Neutrophil (primary cell): ENCODE measurements around the gene USP32.

Experiments used
- H3K27ac ChIP-seq: fragments of 200-600 bp; sonication (generic); 2 replicates; pipeline ENCODE4 v1.5.1; 2016; ENCODE audit warnings: mild to moderate bottlenecking, moderate library complexity
- H3K27me3 ChIP-seq: fragments of 200-600 bp; sonication (generic); 2 replicates; pipeline ENCODE4 v1.6.0; 2016; ENCODE audit warnings: mild to moderate bottlenecking
- H3K36me3 ChIP-seq: fragments of 200-600 bp; sonication (generic); 2 replicates; pipeline ENCODE4 v1.5.1; 2017
- H3K4me1 ChIP-seq, 2 experiments: fragments of 200-600 bp in 1 of 2; sonication (generic) in 1 of 2; 1 replicate in 1 of 2; 2 replicates in 1 of 2; pipeline versions ENCODE4 v1.5.1 to v1.6.1; 2013 to 2016; ENCODE audit warnings: low read depth in 1 of 2, low read length in 1 of 2, mild to moderate bottlenecking in 1 of 2, moderate library complexity in 1 of 2; ENCODE audit not compliant: control insufficient read depth in 1 of 2, insufficient read depth in 1 of 2
- H3K4me3 ChIP-seq, 2 experiments: fragments of 200-600 bp in 1 of 2; sonication (generic) in 1 of 2; 1 replicate in 1 of 2; 2 replicates in 1 of 2; pipeline ENCODE4 v1.5.1; 2013 to 2016; ENCODE audit warnings: low read depth in 1 of 2, low read length in 1 of 2, mild to moderate bottlenecking in 1 of 2, moderate library complexity in 1 of 2
- H3K9me3 ChIP-seq: fragments of 200-600 bp; sonication (generic); 2 replicates; pipeline ENCODE4 v1.5.1; 2016
- CTCF ChIP-seq: fragments of 200-600 bp; sonication (generic); IDR thresholded peaks from 2 replicates; pipeline ENCODE4 v1.5.1; 2016; ENCODE audit warnings: antibody characterized with exemption

USP32 gene

GRCh38 chr17:60362329-60362728 lies 29.6 kb downstream of the USP32 start:
- no peaks in the 10 kb centered on the region for H3K27me3 ChIP-seq
- TF ChIP-seq CTCF, result no peak
- no peak overlapping the region for H3K4me3 ChIP-seq
- no peak overlapping the region for H3K27ac ChIP-seq
- H3K9me3 ChIP-seq, result no peaks in the 10 kb centered on the region
- peaks cover 34 to 40% of the 10 kb centered on the region in 2 experiments for H3K4me1 ChIP-seq
- H3K36me3 ChIP-seq, result no peaks in the 10 kb centered on the region

GRCh38 chr17:60361889-60362288 lies 30.0 kb downstream of the USP32 start:
- no peak overlapping the region for H3K27ac ChIP-seq
- no peaks in the 10 kb centered on the region for H3K9me3 ChIP-seq
- no peaks in the 10 kb centered on the region for H3K27me3 ChIP-seq
- H3K4me1 ChIP-seq, result peaks cover 38 to 45% of the 10 kb centered on the region in 2 experiments
- no peaks in the 10 kb centered on the region for H3K36me3 ChIP-seq
- no peak overlapping the region for H3K4me3 ChIP-seq
- TF ChIP-seq CTCF, result no peak

- H3K9me3 ChIP-seq, result no peaks in the 10 kb centered on the region
- H3K27ac ChIP-seq, result peak overlapping the region; percentile 65
- no peaks in the 10 kb centered on the region for H3K27me3 ChIP-seq
- no peaks in the 10 kb centered on the region for H3K36me3 ChIP-seq
- peaks cover 61 to 62% of the 10 kb centered on the region in 2 experiments for H3K4me1 ChIP-seq
- H3K4me3 ChIP-seq, result no peak overlapping the region
- TF ChIP-seq CTCF, result no peak
These were observed 32.5 kb downstream of the USP32 start for GRCh38 chr17:60359415-60359814.

- Histone ChIP-seq H3K9me3 (no peaks in the 10 kb centered on the region), H3K4me3 (no peak overlapping the region), H3K27me3 (no peaks in the 10 kb centered on the region), H3K36me3 (no peaks in the 10 kb centered on the region), H3K4me1 (peaks cover 60 to 62% of the 10 kb centered on the region in 2 experiments), H3K27ac (peak overlapping the region; percentile 65)
- no peak for TF ChIP-seq CTCF
These were observed 33.2 kb downstream of the USP32 start for GRCh38 chr17:60358606-60359225.

- no peaks in the 10 kb centered on the region for H3K9me3 ChIP-seq
- no peak overlapping the region for H3K4me3 ChIP-seq
- peak overlapping the region; percentile 65 for H3K27ac ChIP-seq
- peaks cover 51 to 53% of the 10 kb centered on the region in 2 experiments for H3K4me1 ChIP-seq
- H3K27me3 ChIP-seq, result no peaks in the 10 kb centered on the region
- H3K36me3 ChIP-seq, result no peaks in the 10 kb centered on the region
- TF ChIP-seq CTCF, result no peak
These were observed 35.0 kb downstream of the USP32 start for GRCh38 chr17:60356940-60357339.
